Neural progenitor cell (in vitro differentiated cells): ENCODE results near the gene NXN.

ENCODE experiments used
- CTCF ChIP-seq: fragments of 200-600 bp; sonication (generic); IDR thresholded peaks from 2 replicates; pipeline ENCODE4 v1.5.1; 2017; ENCODE audit warnings: antibody characterized with exemption, mild to moderate bottlenecking
- EZH2 ChIP-seq: fragments of 200-600 bp; sonication (generic); IDR thresholded peaks from 2 replicates; pipeline ENCODE4 v1.6.1; 2017; ENCODE audit warnings: antibody characterized with exemption, mild to moderate bottlenecking, moderate library complexity
- EZH2phosphoT487 ChIP-seq: fragments of 200-600 bp; sonication (generic); IDR thresholded peaks from 2 replicates; pipeline ENCODE4 v1.6.1; 2017; ENCODE audit warnings: antibody characterized with exemption

- TF ChIP-seq CTCF (peak; percentile 10), EZH2 (no peak), EZH2phosphoT487 (no peak)
Measured at GRCh38 chr17:916315-916714, 63.3 kb downstream of the NXN start.
